ENCODE results near the gene TEC.

DNA sequence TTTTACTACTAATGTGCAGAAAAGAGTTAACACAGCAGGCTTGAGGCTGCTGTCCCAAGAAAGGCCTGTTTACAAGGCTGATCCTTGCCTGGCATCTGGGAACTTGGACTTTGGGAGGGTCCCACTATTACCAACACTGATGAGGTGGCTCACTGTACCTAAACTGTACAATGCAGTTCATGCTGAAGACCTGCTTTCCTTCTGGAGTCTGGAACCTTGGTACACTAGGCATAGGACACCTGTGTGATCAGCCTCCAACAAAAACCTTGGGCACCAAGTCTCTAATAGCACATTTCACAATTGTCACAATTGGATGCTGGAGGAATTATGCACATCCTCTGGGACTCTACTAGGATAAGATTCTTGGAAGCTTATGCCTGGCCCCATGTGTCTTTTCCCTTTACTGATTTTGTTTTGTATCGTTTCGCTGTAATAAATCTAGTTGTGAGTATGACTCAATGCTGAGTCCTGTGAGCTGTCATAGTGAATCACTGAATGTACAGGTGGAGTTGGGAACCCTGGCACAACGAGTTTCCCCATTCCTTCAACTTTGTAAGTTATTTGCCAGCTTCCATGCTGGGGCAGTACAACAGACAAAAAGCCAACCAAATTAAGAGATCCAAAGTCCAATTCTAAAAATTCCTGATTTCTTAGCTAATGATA lies 45.9 kb downstream of the TEC start:
- TF ChIP-seq, protein P1, sequence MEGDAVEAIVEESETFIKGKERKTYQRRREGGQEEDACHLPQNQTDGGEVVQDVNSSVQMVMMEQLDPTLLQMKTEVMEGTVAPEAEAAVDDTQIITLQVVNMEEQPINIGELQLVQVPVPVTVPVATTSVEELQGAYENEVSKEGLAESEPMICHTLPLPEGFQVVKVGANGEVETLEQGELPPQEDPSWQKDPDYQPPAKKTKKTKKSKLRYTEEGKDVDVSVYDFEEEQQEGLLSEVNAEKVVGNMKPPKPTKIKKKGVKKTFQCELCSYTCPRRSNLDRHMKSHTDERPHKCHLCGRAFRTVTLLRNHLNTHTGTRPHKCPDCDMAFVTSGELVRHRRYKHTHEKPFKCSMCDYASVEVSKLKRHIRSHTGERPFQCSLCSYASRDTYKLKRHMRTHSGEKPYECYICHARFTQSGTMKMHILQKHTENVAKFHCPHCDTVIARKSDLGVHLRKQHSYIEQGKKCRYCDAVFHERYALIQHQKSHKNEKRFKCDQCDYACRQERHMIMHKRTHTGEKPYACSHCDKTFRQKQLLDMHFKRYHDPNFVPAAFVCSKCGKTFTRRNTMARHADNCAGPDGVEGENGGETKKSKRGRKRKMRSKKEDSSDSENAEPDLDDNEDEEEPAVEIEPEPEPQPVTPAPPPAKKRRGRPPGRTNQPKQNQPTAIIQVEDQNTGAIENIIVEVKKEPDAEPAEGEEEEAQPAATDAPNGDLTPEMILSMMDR (IDR thresholded peaks at IDR 0.05): no peak
- no peak for TF ChIP-seq ZFX (IDR thresholded peaks at IDR 0.05; ENCODE audit: borderline replicate concordance)

All from 22Rv1 (cell line).